COLO829 (cell line): Measurements from ENCODE around the gene GRID2.

Experiments used
- DNase-seq: peaks from one replicate; pipeline ENCODE4 v3.0.0; 2012; ENCODE audit warnings: low spot score

GRID2 gene

DNA sequence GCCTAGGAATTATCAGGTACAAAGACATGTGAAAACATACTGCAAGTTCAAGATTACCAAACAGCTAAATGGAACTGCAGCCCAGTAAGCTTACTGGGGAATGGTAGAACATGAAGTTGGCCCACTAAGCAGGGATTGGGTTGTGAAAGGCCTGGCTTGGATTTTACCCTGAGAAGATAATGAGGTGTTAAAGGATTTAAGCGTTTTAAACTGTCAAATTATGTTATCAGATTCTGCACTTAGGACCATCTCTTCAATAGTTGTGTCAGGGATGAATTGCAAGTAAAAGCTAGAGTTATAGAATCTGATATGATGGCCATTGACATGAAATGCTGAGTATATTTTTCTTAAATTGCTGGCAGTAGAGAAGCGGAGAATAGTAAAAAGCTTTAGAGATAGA lies 225.7 kb downstream of the GRID2 start:
- DNase-seq, result no peak

DNA sequence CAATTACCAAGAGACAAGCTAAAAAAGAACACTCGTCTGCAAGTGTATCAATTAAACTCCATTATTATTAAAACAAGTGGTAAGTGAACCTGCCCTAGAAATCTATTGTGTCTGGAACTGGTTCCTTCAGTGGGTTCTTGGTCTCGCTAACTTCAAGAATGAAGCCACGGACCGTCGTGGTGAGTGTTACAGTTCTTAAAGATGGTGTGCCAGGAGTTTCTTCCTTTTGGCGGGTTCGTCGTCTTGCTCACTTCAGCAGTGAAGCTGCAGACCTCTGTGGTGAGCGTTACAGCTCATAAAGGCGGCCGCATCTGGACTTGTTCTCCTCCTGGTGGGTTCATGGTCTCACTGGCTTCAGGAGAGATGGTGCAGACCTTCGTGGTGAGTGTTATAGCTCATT lies 231.8 kb downstream of the GRID2 start:
- no peak for DNase-seq

DNA sequence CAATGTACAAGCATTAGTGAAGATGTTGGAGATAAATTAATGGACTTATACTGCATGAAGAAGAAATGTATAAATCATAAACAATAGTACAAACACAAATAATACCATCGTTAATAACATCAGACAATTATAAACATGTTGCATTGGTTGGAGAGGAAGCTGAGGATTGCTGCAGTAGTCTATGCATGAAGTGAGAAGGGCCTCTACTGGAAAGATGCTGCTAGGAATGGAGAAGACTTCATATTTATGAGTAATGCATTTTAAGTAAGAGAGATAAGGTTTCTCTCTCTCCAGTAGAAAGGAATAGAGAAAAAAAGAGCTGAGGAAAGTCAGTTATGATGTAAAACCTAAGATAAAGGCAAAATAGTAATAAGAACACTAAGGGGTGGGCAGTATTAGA lies 247.8 kb downstream of the GRID2 start:
- peak; percentile 21 for DNase-seq

DNA sequence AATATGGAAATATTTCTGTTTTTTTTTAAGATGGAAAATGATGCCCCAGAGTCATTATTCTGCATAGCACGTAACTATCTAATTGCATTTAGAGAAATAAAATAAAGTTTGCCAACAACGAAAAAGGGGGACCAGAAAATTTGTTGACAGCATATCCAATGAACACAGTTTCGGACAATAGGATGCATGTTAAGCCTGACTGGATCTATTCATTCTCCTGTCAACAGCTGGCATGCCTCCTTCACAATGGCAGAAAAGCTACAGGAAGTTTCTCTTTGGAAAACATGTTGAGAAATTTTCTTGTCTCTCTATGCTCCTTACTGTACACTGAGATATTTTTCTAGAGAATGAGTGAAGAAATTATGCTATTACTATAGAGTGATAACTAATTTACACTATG lies 262.5 kb downstream of the GRID2 start:
- no peak for DNase-seq

- no peak for DNase-seq
Measured at GRCh38 chr4:92580816-92581215, 277.1 kb downstream of the GRID2 start.

GRCh38 chr4:92599044-92599443 lies 295.3 kb downstream of the GRID2 start:
- DNase-seq, result no peak

DNA sequence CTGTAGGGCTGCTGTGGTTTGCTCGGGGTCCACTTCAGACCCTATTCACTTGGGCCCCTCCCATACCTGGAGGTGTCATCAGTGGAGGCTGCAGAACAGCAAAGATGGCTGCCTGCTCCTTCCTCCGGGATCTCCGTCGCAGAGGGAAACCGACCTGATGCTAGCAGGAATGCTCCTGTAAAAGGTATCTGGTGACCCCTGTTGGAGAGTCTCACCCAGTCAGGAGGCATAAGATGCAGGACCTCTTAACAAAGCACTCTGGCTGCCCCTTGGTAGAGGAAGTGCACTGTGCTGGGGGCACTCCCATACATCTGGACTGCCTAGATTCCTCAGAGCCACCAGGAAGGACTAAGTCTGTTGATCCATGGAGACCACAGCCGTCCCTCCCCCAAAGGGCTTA lies 296.9 kb downstream of the GRID2 start:
- DNase-seq, result no peak

DNA sequence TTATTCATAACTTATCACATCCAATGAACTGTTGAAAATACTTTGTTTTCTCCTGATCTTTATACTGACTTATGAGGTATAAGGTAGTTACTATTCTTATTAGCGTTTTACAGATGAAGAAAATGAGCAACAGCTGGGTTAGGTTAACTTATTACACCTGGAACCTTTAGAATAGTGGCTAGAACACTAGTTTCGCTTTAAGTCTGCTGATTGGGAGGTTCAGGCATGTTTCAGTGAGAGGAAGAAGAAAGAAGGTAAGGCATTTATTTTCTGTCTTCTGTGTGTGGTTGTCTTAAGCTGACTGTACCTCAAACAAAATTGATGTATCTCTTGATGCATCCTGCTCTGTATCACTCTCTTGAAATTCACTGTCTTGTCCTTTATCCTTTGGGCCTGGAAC lies 302.5 kb downstream of the GRID2 start:
- DNase-seq, result no peak

GRCh38 chr4:92615049-92615448 lies 311.3 kb downstream of the GRID2 start:
- DNase-seq, result no peak

DNA sequence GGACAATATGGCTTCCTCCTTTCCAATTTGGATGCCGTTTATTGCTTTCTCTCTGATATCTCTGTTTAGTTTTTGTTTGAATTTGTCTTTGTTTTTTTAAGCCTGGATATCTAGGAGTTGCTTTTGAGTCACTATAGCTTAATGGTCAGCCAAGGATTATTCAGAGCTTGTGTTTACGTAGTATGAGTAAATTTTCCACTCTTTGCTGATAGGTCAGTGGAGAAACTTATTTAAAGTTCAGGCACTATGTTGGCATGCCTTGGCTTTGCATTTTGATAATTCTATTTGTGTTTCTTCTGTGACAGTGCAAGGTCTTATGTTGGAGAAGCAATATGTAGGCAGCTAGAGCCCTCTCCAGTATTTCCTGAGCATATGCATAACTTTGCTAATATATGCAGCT lies 315.2 kb downstream of the GRID2 start:
- no peak for DNase-seq

DNA sequence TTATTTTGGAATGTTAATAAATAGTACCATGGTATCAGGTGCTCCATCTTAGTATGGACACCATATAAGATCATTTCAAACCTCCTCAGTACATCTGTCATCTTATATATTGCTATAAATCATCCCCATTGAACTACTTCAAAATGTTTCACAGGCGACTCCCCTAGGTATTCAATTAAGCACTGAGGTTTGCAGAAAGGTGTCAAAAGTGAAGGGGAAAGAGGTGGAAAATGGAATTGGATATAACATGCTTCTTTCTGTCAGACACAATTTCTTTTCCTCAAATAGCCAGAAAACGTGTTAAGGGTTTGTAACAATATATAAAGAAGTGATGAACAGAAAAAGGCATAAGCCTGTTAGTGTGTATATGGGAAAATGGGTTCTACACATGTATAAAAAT lies 325.5 kb downstream of the GRID2 start:
- DNase-seq, result no peak

DNA sequence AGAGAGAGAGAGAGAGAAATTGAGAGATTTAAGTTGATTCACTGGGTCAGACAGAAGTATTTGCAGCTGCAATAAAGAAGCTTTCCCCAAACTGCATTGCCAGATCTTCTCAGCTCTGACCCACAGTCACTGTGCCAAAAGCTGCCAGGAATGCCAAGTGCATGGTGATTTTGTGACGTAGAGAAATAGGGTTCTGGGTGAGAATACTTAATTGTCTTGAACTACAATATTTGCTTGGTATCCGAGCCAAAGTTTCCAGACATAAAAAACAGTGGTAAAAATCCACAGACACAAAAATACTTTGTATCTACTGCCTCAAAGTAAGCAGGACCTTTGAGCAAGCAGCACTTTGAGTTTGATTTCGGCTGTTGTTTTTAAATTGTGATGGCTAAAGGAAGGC lies 331.1 kb downstream of the GRID2 start:
- DNase-seq, result no peak

DNA sequence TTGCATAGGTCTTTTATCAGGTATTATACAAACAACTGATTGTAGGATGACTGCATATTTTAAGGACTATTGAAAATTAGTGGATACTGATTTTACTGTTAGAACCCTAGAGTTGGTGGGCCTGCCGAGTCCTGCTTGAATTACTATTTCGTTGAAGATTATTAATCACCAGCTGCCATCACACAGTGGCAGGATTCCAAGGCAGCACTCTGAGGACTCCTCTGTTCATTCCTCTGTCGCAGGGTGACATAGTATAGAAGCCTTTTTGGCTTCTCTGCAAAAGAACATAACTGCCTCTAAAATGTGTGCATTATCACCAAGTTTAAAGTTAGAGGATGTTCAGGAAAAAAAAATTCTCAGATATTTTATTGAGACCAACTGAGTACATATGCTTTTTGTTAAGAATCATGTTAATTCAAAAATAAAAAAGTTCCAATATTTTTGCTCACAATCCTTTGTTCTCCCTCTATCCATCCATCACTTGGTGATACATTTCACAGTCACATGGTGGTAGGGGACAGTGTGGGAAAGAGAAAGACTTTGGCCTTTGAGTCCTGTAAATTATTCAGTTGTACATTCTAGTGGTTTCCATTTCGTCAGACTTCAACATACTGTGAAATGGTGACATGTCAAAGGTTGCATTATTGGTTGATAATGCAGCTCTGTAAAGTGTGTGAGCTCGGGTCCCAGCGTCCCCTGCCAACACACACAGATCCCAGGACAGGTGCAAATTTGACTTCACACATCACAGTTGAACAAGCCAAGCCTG lies 332.5 kb downstream of the GRID2 start:
- no peak for DNase-seq

DNA sequence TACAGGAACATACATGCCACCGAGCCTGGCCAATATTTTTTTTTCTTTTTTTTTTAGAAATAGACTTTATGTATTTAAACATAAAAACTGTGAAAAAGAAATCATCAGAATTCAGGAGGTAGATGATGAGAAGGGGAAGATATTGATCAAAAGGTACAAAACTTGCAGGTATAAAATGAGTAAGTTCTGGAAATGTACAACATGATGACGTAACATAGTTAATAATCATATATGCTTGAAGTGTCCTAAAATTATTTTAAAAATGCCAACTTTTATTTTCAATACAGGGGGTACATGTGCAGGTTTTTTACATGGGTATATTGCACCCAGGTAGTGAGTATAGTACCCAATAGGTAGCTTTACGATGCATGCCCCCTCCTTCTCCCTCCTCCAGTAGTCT lies 337.6 kb downstream of the GRID2 start:
- DNase-seq, result no peak

GRCh38 chr4:92646826-92647225 lies 343.1 kb downstream of the GRID2 start:
- no peak for DNase-seq

DNA sequence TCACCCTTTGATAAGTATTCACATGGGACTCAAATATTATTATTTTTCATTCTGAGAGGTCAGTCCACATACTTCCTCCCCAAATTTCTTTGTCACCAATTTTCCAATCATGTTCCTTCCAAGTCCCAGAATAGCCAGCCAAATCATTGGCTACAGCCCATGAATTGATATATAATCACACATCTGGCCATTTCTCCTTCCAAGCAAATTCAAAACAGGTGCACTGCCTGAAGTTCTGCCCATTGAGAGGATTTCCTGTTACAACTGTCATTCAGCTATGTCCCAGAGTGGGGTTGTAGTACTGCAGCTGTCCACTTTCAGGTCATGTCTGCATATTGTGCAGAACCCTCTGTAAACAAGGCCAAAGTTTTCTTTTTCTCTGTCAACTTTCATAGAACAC lies 347.8 kb downstream of the GRID2 start:
- DNase-seq, result no peak

DNA sequence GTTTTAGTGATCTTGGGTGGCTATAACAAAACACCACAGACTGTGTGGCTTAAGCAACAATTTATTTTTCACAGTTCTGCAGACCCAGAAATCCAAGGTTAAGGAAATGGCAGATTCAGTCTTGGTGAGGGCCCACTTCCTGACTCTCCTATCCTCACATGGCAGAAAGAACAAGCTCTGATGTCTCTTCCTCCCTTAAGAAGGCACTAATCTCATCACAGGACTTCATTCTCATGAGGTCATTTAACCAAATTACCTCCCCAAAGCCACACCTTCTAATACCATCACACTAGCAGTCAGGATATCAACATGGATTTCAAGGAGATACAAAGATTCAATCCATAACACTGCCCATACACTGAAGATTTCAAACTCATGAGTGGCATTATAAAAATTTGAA lies 350.3 kb downstream of the GRID2 start:
- DNase-seq, result no peak

GRCh38 chr4:92657695-92658094 lies 353.9 kb downstream of the GRID2 start:
- DNase-seq, result no peak

GRCh38 chr4:92658318-92658717 lies 354.6 kb downstream of the GRID2 start:
- no peak for DNase-seq

- DNase-seq, result no peak
Measured at GRCh38 chr4:92677805-92678204, 374.0 kb downstream of the GRID2 start.

DNA sequence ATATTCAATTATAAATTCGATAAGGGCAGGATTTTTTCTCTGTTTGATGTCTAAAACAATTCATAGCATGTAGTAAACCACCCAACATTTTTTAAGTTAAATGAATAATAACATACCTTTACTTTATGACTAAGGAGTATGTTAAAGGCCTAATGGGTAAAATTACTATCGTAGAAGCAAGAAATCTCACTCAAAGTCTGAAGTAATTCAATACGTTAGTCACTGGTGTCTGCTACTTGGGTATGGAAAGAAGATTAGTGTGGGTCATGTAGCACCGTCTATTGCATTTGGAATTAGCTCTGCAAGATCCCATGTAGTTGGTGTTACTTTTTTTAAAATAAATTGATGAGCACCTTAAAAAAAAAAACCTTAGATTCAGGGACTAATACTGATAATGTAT lies 374.5 kb downstream of the GRID2 start:
- no peak for DNase-seq

DNA sequence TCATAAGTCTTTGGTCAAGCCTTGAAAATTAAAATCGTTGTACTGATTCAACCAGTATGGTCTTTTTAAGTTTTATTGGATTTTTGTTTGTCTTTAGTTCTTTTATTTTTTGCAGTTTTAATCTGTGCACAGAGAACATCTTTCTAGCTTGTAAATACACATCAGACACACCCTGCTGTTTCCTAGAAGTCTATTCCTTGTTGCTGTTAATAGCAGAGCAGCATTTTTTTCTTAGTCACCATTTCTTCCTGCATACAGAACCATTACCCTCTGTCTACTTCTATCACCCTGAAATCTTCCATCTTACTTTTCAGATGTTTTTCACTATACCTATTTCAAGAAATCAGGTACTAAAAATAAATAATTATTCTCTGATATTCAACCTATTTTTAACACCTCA lies 375.4 kb downstream of the GRID2 start:
- no peak for DNase-seq

DNA sequence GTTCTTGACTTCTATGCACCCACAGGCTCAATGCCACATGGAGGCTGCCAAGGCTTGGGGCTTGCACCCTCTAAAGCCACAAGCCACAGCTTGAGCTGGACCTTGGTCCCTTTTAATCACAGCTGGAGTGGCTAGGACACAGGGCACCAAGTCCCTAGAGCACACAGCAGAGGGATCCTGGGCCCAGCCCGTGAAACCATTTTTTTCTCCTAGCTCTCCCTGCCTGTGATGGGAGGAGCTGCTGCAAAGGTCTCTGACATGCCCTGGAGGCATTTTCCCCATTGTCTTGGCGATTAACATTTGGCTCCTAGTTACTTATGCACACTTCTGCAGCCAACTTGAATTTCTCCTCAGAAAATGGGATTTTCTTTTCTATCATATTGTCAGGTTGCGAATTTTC lies 410.9 kb downstream of the GRID2 start:
- no peak for DNase-seq

- DNase-seq, result no peak
Measured at GRCh38 chr4:92733231-92733630, 429.5 kb downstream of the GRID2 start.
